ENCODE data around the gene KRT85. TPM values are rescaled to one million over a fixed set of nuclear protein-coding genes. Genes with fewer than 3 reads are reported as not detected.

Gene KRT85
- total RNA-seq, 1 experiment from 2014 or later: not detected

- Histone ChIP-seq H3K4me2 (no peak overlapping the region), H3K4me3 (no peak overlapping the region), H4K20me1 (ENCODE audit: insufficient read depth) (no peaks in the 10 kb centered on the region), H3F3A (ENCODE audit: insufficient read depth, low read depth) (no peaks in the 10 kb centered on the region), H3K27me3 (ENCODE audit: insufficient read depth, low read depth) (no peaks in the 10 kb centered on the region), H3K79me2 (ENCODE audit: low read depth) (no peaks in the 10 kb centered on the region), H3K27ac (no peak overlapping the region), H3K4me1 (replicated peaks; ENCODE audit: insufficient read depth) (no peaks in the 10 kb centered on the region), H3K9me3 (ENCODE audit: insufficient read depth, low read depth) (no peaks in the 10 kb centered on the region), H3K36me3 (ENCODE audit: low read depth) (no peaks in the 10 kb centered on the region), H3K9me2 (ENCODE audit: insufficient read depth) (no peaks in the 10 kb centered on the region), H2AFZ (no peak overlapping the region)
- no peak for DNase-seq
- ChIA-PET POLR2A (ENCODE audit: unreplicated experiment) (no interaction called here), CTCF (interaction anchor here (0.6 kb wide), 2 partner anchors 39 to 184 kb away, joined by 3 to 5 read pairs; no protein-coding TSS in a partner anchor)
- intact Hi-C loops (cut with micrococcal nuclease; ENCODE audit: unreplicated experiment): no loop called here
- no peak for TF ChIP-seq EZH2 (IDR thresholded peaks at IDR 0.05; ENCODE audit: low read depth)
- TF ChIP-seq CTCF (conservative IDR thresholded peaks at IDR 0.05): no peak
- no TSS peak for BruUV-seq (replicated peaks)
These were observed 12.3 kb upstream of the KRT85 start for GRCh38 chr12:52379536-52379935.

- H3F3A ChIP-seq (ENCODE audit: insufficient read depth, low read depth): no peaks in the 10 kb centered on the region
- H3K9me3 ChIP-seq (ENCODE audit: insufficient read depth, low read depth): no peaks in the 10 kb centered on the region
- ChIA-PET CTCF (no interaction called here), POLR2A (ENCODE audit: unreplicated experiment) (no interaction called here)
- intact Hi-C loops (cut with micrococcal nuclease; ENCODE audit: unreplicated experiment): no loop called here
- no peaks in the 10 kb centered on the region for H4K20me1 ChIP-seq (ENCODE audit: insufficient read depth)
- H3K4me3 ChIP-seq: no peak overlapping the region
- H3K4me1 ChIP-seq (replicated peaks; ENCODE audit: insufficient read depth): no peaks in the 10 kb centered on the region
- H3K36me3 ChIP-seq (ENCODE audit: low read depth): no peaks in the 10 kb centered on the region
- H3K4me2 ChIP-seq: no peak overlapping the region
- H3K27me3 ChIP-seq (ENCODE audit: insufficient read depth, low read depth): no peaks in the 10 kb centered on the region
- TF ChIP-seq EZH2 (IDR thresholded peaks at IDR 0.05; ENCODE audit: low read depth) (no peak), CTCF (conservative IDR thresholded peaks at IDR 0.05) (no peak)
- H3K9me2 ChIP-seq (ENCODE audit: insufficient read depth): no peaks in the 10 kb centered on the region
- H2AFZ ChIP-seq: no peak overlapping the region
- no peaks in the 10 kb centered on the region for H3K79me2 ChIP-seq (ENCODE audit: low read depth)
- no TSS peak for BruUV-seq (replicated peaks)
- H3K27ac ChIP-seq: no peak overlapping the region
- DNase-seq: no peak
These were observed 10.8 kb upstream of the KRT85 start for GRCh38 chr12:52378091-52378490.

DNA sequence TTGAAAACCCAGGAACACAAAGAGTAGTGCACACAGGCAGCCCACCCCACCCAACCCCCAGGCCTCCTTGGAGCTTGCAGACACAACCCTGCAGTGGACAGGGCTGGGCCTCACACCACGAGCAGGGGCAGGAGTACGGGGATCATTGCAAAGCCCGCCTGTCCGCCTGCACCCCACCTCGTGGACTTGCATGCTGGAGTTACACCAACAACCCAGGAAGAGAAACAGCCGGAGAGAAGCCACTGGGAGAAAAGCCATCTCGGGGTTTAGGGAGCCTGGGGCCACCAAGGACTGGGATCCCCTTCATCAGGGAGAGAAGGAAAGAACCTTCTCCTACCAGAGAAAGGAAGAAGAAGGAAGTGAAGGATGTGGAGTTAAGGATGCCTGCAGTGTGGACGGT, 10.0 kb upstream of the KRT85 start:
- Histone ChIP-seq H3K4me1 (replicated peaks; ENCODE audit: insufficient read depth) (no peaks in the 10 kb centered on the region), H4K20me1 (ENCODE audit: insufficient read depth) (no peaks in the 10 kb centered on the region), H3F3A (ENCODE audit: insufficient read depth, low read depth) (no peaks in the 10 kb centered on the region), H3K27me3 (ENCODE audit: insufficient read depth, low read depth) (no peaks in the 10 kb centered on the region), H3K4me2 (no peak overlapping the region), H3K27ac (no peak overlapping the region), H3K9me2 (ENCODE audit: insufficient read depth) (no peaks in the 10 kb centered on the region), H3K9me3 (ENCODE audit: insufficient read depth, low read depth) (no peaks in the 10 kb centered on the region), H2AFZ (no peak overlapping the region), H3K79me2 (ENCODE audit: low read depth) (no peaks in the 10 kb centered on the region), H3K36me3 (ENCODE audit: low read depth) (no peaks in the 10 kb centered on the region), H3K4me3 (no peak overlapping the region)
- DNase-seq: no peak
- no peak for TF ChIP-seq EZH2 (IDR thresholded peaks at IDR 0.05; ENCODE audit: low read depth)
- TF ChIP-seq CTCF (conservative IDR thresholded peaks at IDR 0.05): no peak
- intact Hi-C loops (cut with micrococcal nuclease; ENCODE audit: unreplicated experiment): no loop called here
- no TSS peak for BruUV-seq (replicated peaks)
- ChIA-PET CTCF (no interaction called here), POLR2A (ENCODE audit: unreplicated experiment) (no interaction called here)

All from PC-9 (cell line).